BLaER1 (cell line): ENCODE measurements around the gene KIF26B.
A peak's percentile ranks its signal among the peaks of the same experiment; 100 is the strongest.

ENCODE experiments used
- H3K27ac ChIP-seq: shearing (Covaris generic); formaldehyde crosslinking; 2 replicates; pipeline ENCODE4 v1.8.1; 2022
- H3K27me3 ChIP-seq: shearing (Covaris generic); formaldehyde crosslinking; 2 replicates; pipeline ENCODE4 v1.8.1; 2022
- H3K36me3 ChIP-seq: shearing (Covaris generic); formaldehyde crosslinking; 2 replicates; pipeline ENCODE4 v1.8.1; 2022
- H3K4me1 ChIP-seq: shearing (Covaris generic); formaldehyde crosslinking; 2 replicates; pipeline ENCODE4 v1.8.1; 2022
- H3K4me2 ChIP-seq: shearing (Covaris generic); formaldehyde crosslinking; 2 replicates; pipeline ENCODE4 v1.8.1; 2022
- H3K4me3 ChIP-seq: shearing (Covaris generic); formaldehyde crosslinking; 2 replicates; pipeline ENCODE4 v1.8.1; 2022
- H3K9ac ChIP-seq: shearing (Covaris generic); formaldehyde crosslinking; 2 replicates; pipeline ENCODE4 v1.8.1; 2022
- H3K9me3 ChIP-seq: shearing (Covaris generic); formaldehyde crosslinking; 2 replicates; pipeline ENCODE4 v1.8.1; 2022
- H4K20me1 ChIP-seq: shearing (Covaris generic); formaldehyde crosslinking; 2 replicates; pipeline ENCODE4 v1.8.1; 2022
- Cebpa-rat ChIP-seq: shearing (Covaris generic); IDR thresholded peaks from 2 replicates; pipeline ENCODE4 v1.8.1; 2022

The KIF26B gene

GRCh38 chr1:245375789-245376460 is 221.1 kb downstream of the KIF26B start:
- no peak overlapping the region for H3K27ac ChIP-seq
- H3K9ac ChIP-seq: no peak overlapping the region
- H3K36me3 ChIP-seq: no peaks in the 10 kb centered on the region
- TF ChIP-seq Cebpa-rat: no peak
- H3K4me2 ChIP-seq: no peak overlapping the region
- H3K27me3 ChIP-seq: no peaks in the 10 kb centered on the region
- peaks cover 7% of the 10 kb centered on the region for H3K9me3 ChIP-seq
- H4K20me1 ChIP-seq: no peaks in the 10 kb centered on the region
- peaks cover 16% of the 10 kb centered on the region for H3K4me1 ChIP-seq
- no peak overlapping the region for H3K4me3 ChIP-seq

DNA sequence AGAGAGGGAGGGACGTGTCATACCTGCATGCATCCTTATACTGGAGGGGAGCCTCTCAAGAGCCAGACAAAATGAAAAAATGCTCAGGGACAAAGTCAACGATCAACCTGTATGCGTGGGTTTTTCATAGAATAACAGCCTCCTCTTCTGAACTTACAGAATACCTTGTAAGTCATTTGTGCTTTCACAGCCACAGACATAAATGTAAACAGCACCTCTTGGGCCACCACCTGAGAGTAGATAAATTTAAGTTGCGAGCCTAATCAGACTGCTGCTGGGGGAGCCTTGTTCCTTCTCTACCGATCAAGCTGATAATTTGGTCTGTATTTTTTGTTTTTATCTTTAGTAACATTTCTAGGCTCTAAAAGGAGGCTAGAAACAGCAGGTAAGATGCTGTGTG is 223.1 kb downstream of the KIF26B start:
- no peaks in the 10 kb centered on the region for H3K36me3 ChIP-seq
- H4K20me1 ChIP-seq: no peaks in the 10 kb centered on the region
- no peaks in the 10 kb centered on the region for H3K9me3 ChIP-seq
- no peak overlapping the region for H3K4me3 ChIP-seq
- no peak for TF ChIP-seq Cebpa-rat
- H3K27me3 ChIP-seq: no peaks in the 10 kb centered on the region
- no peak overlapping the region for H3K27ac ChIP-seq
- H3K4me1 ChIP-seq: peaks cover 5% of the 10 kb centered on the region; the same call in 1 of the 2 replicates
- no peak overlapping the region for H3K4me2 ChIP-seq
- H3K9ac ChIP-seq: no peak overlapping the region

DNA sequence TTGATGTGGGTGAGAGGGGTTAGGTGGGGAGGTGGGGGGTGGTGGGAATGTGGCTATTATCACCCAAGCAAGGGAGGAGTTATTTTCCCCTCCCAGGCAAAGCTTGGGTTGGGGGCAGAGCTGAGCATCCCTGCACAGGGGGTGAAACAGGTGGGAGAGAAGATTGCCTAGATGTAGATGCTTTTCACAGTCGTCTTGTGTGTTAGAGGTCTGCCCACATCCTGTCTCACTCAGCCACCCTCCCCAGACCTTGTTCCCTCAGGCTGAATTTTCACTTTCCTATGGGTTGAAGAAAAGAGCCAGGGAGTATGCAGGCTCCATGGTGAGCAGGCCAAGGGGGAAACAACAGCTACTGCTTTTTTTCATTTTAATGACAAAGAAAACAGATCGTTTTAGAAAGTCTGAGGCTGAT is 223.5 kb downstream of the KIF26B start:
- H3K4me2 ChIP-seq: peak overlapping the region; percentile 36
- H3K4me3 ChIP-seq: no peak overlapping the region
- peaks cover 5% of the 10 kb centered on the region; the same call in 1 of the 2 replicates for H3K4me1 ChIP-seq
- no peak overlapping the region for H3K9ac ChIP-seq
- TF ChIP-seq Cebpa-rat: no peak
- H3K27ac ChIP-seq: no peak overlapping the region
- H4K20me1 ChIP-seq: no peaks in the 10 kb centered on the region
- no peaks in the 10 kb centered on the region for H3K9me3 ChIP-seq
- no peaks in the 10 kb centered on the region for H3K36me3 ChIP-seq
- H3K27me3 ChIP-seq: no peaks in the 10 kb centered on the region

GRCh38 chr1:245378745-245379144 is 224.0 kb downstream of the KIF26B start:
- H3K4me1 ChIP-seq: peaks cover 5% of the 10 kb centered on the region; the same call in 1 of the 2 replicates
- no peaks in the 10 kb centered on the region for H3K36me3 ChIP-seq
- H3K27ac ChIP-seq: no peak overlapping the region
- H3K9me3 ChIP-seq: no peaks in the 10 kb centered on the region
- no peak overlapping the region for H3K4me3 ChIP-seq
- no peak for TF ChIP-seq Cebpa-rat
- no peaks in the 10 kb centered on the region for H4K20me1 ChIP-seq
- no peak overlapping the region for H3K9ac ChIP-seq
- peak overlapping the region; percentile 36 for H3K4me2 ChIP-seq
- no peaks in the 10 kb centered on the region for H3K27me3 ChIP-seq

DNA sequence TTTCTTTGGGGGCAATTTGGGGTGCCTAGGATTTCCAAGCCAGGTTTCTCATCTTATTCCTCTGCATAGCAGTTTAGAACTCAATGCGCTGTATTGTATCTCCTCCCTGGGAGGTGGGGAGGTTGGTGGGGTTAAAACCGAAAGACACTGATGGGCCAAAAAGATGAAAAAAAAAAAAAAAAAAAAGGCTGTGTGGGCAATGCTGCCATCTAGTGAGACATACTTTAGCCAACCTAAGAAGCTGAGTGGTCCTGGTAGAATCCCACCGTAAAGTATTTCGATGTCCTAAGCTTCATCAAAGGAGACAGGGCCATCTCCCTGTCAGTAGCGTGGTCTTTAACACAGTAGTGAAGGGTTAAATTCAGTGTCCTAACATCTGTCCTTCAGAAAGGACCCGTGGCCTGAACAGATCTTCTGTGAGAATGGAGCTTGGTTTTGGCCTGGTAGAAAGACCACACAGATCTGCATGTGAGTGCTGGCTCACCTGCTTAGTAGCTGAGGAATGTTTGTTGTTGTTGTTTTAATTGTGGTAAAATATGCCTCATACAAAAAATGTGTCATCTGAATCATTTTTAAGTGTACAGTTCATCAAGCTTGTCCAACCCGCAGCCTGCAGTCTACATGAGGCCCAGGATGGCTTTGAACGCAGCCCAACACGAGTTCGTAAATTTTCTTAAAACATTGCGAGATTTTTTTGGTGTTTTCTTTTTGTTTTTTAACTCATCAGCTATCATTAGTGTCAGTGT is 226.2 kb downstream of the KIF26B start:
- H3K27ac ChIP-seq: no peak overlapping the region
- TF ChIP-seq Cebpa-rat: no peak
- no peak overlapping the region for H3K4me2 ChIP-seq
- H4K20me1 ChIP-seq: no peaks in the 10 kb centered on the region
- no peaks in the 10 kb centered on the region for H3K36me3 ChIP-seq
- peaks cover 5% of the 10 kb centered on the region; the same call in 1 of the 2 replicates for H3K4me1 ChIP-seq
- no peaks in the 10 kb centered on the region for H3K9me3 ChIP-seq
- no peaks in the 10 kb centered on the region for H3K27me3 ChIP-seq
- H3K9ac ChIP-seq: no peak overlapping the region
- no peak overlapping the region for H3K4me3 ChIP-seq

- Histone ChIP-seq H3K9ac (no peak overlapping the region), H3K9me3 (no peaks in the 10 kb centered on the region), H3K4me2 (no peak overlapping the region), H3K27ac (no peak overlapping the region), H3K4me3 (no peak overlapping the region), H3K4me1 (peaks cover 5% of the 10 kb centered on the region; the same call in 1 of the 2 replicates), H3K27me3 (no peaks in the 10 kb centered on the region), H3K36me3 (no peaks in the 10 kb centered on the region), H4K20me1 (no peaks in the 10 kb centered on the region)
- TF ChIP-seq Cebpa-rat: no peak
Measured at GRCh38 chr1:245382981-245383380, 228.2 kb downstream of the KIF26B start.

DNA sequence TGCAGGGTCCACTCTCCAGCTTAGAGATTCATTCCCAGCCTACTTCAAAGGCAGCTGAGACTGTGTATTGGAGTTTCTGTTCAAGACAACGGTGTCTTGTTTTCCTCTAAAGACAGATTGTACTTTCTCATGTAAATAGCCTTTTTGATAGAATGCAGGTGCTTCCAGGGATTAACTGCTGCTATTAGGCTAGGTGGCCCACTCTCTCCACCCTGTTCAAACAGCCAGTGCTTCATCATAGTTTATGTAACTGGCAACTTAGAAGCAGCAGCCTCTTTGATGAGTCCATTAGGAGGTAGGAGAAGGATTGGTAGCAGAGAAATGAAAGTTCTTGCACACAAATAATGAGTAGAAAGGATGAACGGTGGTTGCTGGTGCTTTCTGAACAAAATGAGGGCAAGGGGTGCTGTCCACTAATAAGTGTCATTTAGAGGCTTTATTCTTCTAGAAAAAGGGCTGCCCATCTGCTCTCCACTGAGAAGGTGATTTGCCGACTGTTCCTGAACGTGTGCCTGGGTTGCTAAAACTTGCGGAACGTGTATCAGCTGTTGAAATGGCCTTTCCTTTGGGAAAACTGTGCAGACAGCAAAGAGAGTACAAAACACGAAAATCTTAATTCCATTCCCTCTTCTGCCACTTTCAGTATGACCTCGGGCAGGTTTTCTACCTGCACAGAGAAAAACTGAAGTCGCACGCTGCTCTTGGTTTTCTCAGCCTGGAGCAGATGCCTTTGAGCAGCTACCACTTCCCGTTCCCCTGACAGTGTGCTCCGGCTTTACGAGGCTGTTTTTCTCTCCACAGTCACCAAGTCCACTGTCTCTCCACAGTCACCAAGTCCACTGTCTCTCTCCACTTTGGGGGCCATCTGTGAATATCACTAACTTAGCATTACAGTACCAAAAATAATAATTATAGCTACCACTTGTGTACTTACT is 228.9 kb downstream of the KIF26B start:
- H3K4me2 ChIP-seq: no peak overlapping the region
- no peak overlapping the region for H3K4me3 ChIP-seq
- no peaks in the 10 kb centered on the region for H3K36me3 ChIP-seq
- no peaks in the 10 kb centered on the region for H3K9me3 ChIP-seq
- H4K20me1 ChIP-seq: no peaks in the 10 kb centered on the region
- no peak for TF ChIP-seq Cebpa-rat
- no peak overlapping the region for H3K27ac ChIP-seq
- H3K9ac ChIP-seq: no peak overlapping the region
- peaks cover under 1% of the 10 kb centered on the region; the same call in 1 of the 2 replicates for H3K4me1 ChIP-seq
- no peaks in the 10 kb centered on the region for H3K27me3 ChIP-seq

DNA sequence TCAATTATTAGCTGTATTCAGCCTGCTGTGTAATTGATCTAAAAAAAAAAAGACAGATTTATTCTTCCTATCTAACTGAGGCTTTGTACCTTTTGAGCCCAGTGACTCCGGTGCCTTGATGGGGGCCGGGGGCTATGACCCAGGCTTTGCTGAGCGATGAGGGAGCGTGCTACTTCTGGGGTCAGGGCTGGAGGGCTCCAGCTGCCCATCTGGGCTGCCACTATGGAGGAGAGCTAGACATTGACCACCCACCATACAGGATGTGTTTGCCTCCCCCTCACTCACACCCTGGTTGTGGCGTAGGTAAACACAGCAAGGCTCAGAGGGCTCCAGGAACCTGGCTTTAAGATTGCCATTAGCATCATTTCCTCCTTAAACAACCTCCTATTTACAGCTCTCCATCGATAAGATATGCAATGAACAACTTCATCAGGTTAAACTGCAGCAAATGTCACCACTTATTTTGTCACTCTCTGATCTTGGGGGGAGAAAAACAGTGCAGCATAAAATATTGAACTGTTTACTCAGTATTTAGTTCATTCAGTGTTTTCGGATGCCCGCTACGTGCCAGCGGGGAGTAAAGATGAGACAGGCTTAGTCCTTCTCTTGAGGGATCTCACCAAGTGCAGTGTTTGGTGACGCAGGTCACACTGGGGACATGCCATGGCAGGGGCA is 231.6 kb downstream of the KIF26B start:
- no peak for TF ChIP-seq Cebpa-rat
- Histone ChIP-seq H3K27ac (no peak overlapping the region), H3K9me3 (no peaks in the 10 kb centered on the region), H3K4me2 (no peak overlapping the region), H3K36me3 (no peaks in the 10 kb centered on the region), H3K4me3 (no peak overlapping the region), H3K9ac (no peak overlapping the region), H3K27me3 (no peaks in the 10 kb centered on the region), H4K20me1 (no peaks in the 10 kb centered on the region), H3K4me1 (no peaks in the 10 kb centered on the region)

- H4K20me1 ChIP-seq: no peaks in the 10 kb centered on the region
- H3K4me3 ChIP-seq: no peak overlapping the region
- H3K4me1 ChIP-seq: no peaks in the 10 kb centered on the region
- no peaks in the 10 kb centered on the region for H3K27me3 ChIP-seq
- no peak overlapping the region for H3K4me2 ChIP-seq
- no peak overlapping the region for H3K9ac ChIP-seq
- H3K9me3 ChIP-seq: no peaks in the 10 kb centered on the region
- H3K36me3 ChIP-seq: no peaks in the 10 kb centered on the region
- H3K27ac ChIP-seq: no peak overlapping the region
- no peak for TF ChIP-seq Cebpa-rat
Measured at GRCh38 chr1:245388687-245389086, 233.9 kb downstream of the KIF26B start.
